NT2/D1 (cell line): ENCODE data around the gene ATP5F1C.

ENCODE experiments used
- SUZ12 ChIP-seq: IDR thresholded peaks from 2 replicates; pipeline ENCODE4 v1.6.1; 2011; ENCODE audit not compliant: insufficient read length, insufficient read depth; ENCODE audit errors: extremely low read depth
- YY1 ChIP-seq: IDR thresholded peaks from 2 replicates; pipeline ENCODE4 v1.6.1; 2011; ENCODE audit not compliant: insufficient read length, insufficient read depth
- ZNF274 ChIP-seq: IDR thresholded peaks from 2 replicates; pipeline ENCODE4 v1.6.1; 2011; ENCODE audit warnings: mild to moderate bottlenecking, low read depth, low read length

GRCh38 chr10:7857262-7857661 lies 69.3 kb downstream of the ATP5F1C start:
- TF ChIP-seq YY1 = no peak
- TF ChIP-seq SUZ12 = no peak
- TF ChIP-seq ZNF274 = no peak
